Measurements from ENCODE around the gene CASP2.

The CASP2 gene

DNA sequence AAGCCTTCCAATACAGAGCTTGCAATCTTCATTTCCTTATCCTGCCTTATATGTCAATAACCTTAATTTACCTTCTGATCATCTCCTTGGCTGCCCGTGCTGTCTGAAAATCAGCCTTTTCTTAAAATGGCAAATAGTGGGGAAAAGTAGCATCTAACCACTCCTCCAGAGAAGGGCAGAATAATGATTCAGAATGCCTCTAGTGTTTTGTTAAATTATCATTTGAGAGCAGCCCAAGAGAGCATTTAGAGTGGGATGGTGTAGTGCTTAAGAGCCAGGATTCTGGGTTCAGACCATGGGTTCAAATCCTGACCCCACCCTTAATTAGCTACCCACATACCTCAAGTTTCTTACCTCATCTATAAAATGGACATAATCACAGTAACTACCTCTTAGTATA, 8.0 kb upstream of the CASP2 start:
- no peak overlapping the region for H3K4me3 ChIP-seq (ENCODE audit: low read depth, low read length)
- TF ChIP-seq, protein P1, sequence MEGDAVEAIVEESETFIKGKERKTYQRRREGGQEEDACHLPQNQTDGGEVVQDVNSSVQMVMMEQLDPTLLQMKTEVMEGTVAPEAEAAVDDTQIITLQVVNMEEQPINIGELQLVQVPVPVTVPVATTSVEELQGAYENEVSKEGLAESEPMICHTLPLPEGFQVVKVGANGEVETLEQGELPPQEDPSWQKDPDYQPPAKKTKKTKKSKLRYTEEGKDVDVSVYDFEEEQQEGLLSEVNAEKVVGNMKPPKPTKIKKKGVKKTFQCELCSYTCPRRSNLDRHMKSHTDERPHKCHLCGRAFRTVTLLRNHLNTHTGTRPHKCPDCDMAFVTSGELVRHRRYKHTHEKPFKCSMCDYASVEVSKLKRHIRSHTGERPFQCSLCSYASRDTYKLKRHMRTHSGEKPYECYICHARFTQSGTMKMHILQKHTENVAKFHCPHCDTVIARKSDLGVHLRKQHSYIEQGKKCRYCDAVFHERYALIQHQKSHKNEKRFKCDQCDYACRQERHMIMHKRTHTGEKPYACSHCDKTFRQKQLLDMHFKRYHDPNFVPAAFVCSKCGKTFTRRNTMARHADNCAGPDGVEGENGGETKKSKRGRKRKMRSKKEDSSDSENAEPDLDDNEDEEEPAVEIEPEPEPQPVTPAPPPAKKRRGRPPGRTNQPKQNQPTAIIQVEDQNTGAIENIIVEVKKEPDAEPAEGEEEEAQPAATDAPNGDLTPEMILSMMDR (IDR thresholded peaks at IDR 0.05; ENCODE audit: borderline replicate concordance, insufficient read depth, low read depth, low read length), result no peak

GRCh38 chr7:143280566-143280965, 7.6 kb upstream of the CASP2 start:
- TF ChIP-seq, protein P1 (IDR thresholded peaks at IDR 0.05; ENCODE audit: borderline replicate concordance, insufficient read depth, low read depth, low read length), result no peak

DNA sequence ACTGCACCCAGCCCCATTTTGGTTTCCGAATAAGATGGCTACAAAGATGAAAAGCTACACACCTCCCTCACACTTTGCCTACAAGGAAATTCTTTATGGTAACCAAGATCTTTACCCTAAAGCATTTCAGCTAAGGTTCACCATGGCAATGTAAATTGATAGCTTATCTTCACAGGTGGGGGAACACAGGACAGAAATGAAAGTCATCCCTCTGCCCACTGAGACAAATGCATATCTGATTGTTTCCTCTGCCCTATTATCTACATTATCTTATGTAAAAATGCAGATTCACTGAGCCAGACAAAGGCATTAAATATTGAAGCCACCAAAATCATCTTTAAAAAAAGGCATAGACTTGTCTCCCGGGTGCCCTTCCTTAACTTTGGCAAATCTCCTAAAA, 6.6 kb upstream of the CASP2 start:
- H3K4me3 ChIP-seq (ENCODE audit: low read depth, low read length), result no peak overlapping the region
- TF ChIP-seq, protein P1 (IDR thresholded peaks at IDR 0.05; ENCODE audit: borderline replicate concordance, insufficient read depth, low read depth, low read length), result no peak

More at GRCh38 chr7:143280566-143280965, 7.6 kb upstream of the CASP2 start:
- no peak overlapping the region for H3K4me3 ChIP-seq (ENCODE audit: low read depth, low read length)

GRCh38 chr7:143282124-143282523, 6.0 kb upstream of the CASP2 start:
- no peak overlapping the region for H3K4me3 ChIP-seq (ENCODE audit: low read depth, low read length)

DNA sequence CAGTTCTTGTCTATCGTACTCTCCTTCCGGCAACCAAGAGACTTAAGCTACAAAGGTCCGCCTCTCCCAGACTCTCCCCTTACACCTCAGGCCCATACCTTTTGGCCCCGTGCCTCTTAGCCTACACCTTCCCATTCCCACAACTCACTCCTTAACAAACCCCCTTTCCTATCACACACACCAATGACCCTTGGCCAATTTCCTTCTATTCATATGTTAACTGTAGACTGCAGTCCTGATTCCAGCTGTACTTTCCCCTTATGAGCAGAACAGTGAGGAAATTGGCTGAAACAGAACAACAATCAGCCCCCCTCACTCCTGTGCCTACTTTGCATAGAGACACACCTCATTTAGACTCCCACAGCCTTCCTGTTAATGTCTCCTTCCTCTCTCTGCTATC, 4.8 kb upstream of the CASP2 start:
- H3K4me3 ChIP-seq (ENCODE audit: low read depth, low read length), result no peak overlapping the region
- TF ChIP-seq, protein P1 (IDR thresholded peaks at IDR 0.05; ENCODE audit: borderline replicate concordance, insufficient read depth, low read depth, low read length), result no peak

More at GRCh38 chr7:143282124-143282523, 6.0 kb upstream of the CASP2 start:
- TF ChIP-seq, protein P1 (IDR thresholded peaks at IDR 0.05; ENCODE audit: borderline replicate concordance, insufficient read depth, low read depth, low read length), result no peak

- H3K4me3 ChIP-seq (ENCODE audit: low read depth, low read length), result no peak within 1 kb of the TSS
- TF ChIP-seq, protein P1 (IDR thresholded peaks at IDR 0.05; ENCODE audit: borderline replicate concordance, insufficient read depth, low read depth, low read length), result no peak
These were observed 3.3 kb upstream of the CASP2 start, which contains the start of gene TMEM139 for GRCh38 chr7:143284591-143285469. TMEM139 (plus strand) TSS chr7:143284958; CDS start chr7:143285958, 1,000 bp downstream.

- H3K4me3 ChIP-seq (ENCODE audit: low read depth, low read length), result no peak overlapping the region
- TF ChIP-seq, protein P1 (IDR thresholded peaks at IDR 0.05; ENCODE audit: borderline replicate concordance, insufficient read depth, low read depth, low read length), result no peak
These were observed 2.7 kb upstream of the CASP2 start for GRCh38 chr7:143285470-143285778.
